Testis (tissue), 3 donors: ENCODE measurements around the gene ATP4B. TPM values are rescaled to one million over a fixed set of nuclear protein-coding genes. Genes with fewer than 3 reads are reported as not detected.

Experiments used
- DNase-seq: peaks from one replicate; pipeline ENCODE4 v3.0.0-alpha.2; 2019
- H3K27ac ChIP-seq, 2 donors: fragments of 200-600 bp; sonication (generic); one replicate each; pipeline ENCODE4 v1.5.1; 2019
- H3K27me3 ChIP-seq: fragments of 200-600 bp; sonication (generic); one replicate; pipeline ENCODE4 v1.5.1; 2019
- H3K36me3 ChIP-seq: fragments of 200-600 bp; sonication (generic); one replicate; pipeline ENCODE4 v1.5.1; 2017; ENCODE audit warnings: low read depth; ENCODE audit errors: missing control alignments
- H3K4me1 ChIP-seq: fragments of 200-600 bp; sonication (generic); one replicate; pipeline ENCODE4 v1.5.1; 2019
- H3K4me3 ChIP-seq, 2 donors: fragments of 200-600 bp; sonication (generic); one replicate each; pipeline ENCODE4 v1.5.1; 2017 to 2019
- H3K9me3 ChIP-seq: fragments of 200-600 bp; sonication (generic); one replicate; pipeline ENCODE4 v1.5.1; 2017
- POLR2A ChIP-seq: fragments of 450-650 bp; IDR thresholded peaks from one replicate; pipeline ENCODE4 v1.6.1; 2017; ENCODE audit warnings: antibody characterized with exemption, mild to moderate bottlenecking, moderate library complexity
- WGBS, 2 donors: methylation state at CpG; one replicate each; pipeline ENCODE4 v1.1.5; 2018; 5-methylcytosine and 5-hydroxymethylcytosine counted together
- intact Hi-C: fragments of 100-400 bp; cut with DNase I; formaldehyde crosslinking; loops from one replicate; pipeline ENCODE4 v1.15.1; 2023; ENCODE audit warnings: low total_unique reads
- polyA plus RNA-seq: library from polyadenylated mRNA; stranded (reverse); fragments of 350-450 nt; fragmentation: Illumina TruSeq; extraction: RNeasy Lipid Tissue Mini Kit (QIAGEN cat#74804); gene quantifications from one replicate; pipeline ENCODE4 v1.2.3, GENCODE V29; 2014; ENCODE audit warnings: low read depth, low replicate concordance; ENCODE audit not compliant: insufficient read depth
- total RNA-seq, 2 donors: library from RNA; depleted of rRNA; stranded (reverse); fragments of >200 nt; gene quantifications; one replicate each; pipeline ENCODE4 v1.2.3, GENCODE V29; 2016
- TF ChIP-seq, protein P1 (sequence below), 3 experiments: fragments of 450-650 bp in 2 of 3; fragments of 200-600 bp in 1 of 3; sonication (generic) in 1 of 3; IDR thresholded peaks; one replicate each; pipeline ENCODE4 v1.5.1; 2016 to 2019; ENCODE audit warnings: antibody characterized with exemption in 3 of 3, mild to moderate bottlenecking in 2 of 3, moderate library complexity in 1 of 3

ATP4B gene
- total and polyA plus RNA-seq, 3 donors from 2014 or later = not detected

DNA sequence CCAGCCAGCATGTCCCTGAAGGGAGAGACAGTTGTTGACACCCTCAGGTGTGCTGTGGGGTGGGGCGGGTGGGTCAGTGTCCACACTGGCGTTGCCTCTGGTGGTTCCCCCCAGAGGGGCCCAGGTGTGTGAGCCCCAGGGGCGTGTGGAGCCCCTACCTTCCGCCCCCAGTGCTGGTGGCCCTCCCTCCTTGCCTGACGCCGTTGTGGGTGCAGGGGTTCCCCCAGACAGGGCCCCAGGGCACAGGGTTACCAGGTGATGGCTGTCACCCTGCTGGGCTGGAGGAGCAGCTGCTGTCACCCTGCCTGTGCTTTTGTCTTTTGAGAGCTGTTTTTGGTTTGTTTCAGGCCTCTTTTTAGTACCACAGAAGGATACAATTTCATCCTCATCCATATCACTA lies 27.2 kb downstream of the ATP4B start:
- Histone ChIP-seq H3K27me3 (no peaks in the 10 kb centered on the region), H3K36me3 (no peaks in the 10 kb centered on the region), H3K27ac (no peak overlapping the region), H3K9me3 (no peaks in the 10 kb centered on the region), H3K4me1 (no peaks in the 10 kb centered on the region), H3K4me3 (no peak overlapping the region)
- DNase-seq = no peak
- TF ChIP-seq POLR2A = no peak
- TF ChIP-seq, protein P1, sequence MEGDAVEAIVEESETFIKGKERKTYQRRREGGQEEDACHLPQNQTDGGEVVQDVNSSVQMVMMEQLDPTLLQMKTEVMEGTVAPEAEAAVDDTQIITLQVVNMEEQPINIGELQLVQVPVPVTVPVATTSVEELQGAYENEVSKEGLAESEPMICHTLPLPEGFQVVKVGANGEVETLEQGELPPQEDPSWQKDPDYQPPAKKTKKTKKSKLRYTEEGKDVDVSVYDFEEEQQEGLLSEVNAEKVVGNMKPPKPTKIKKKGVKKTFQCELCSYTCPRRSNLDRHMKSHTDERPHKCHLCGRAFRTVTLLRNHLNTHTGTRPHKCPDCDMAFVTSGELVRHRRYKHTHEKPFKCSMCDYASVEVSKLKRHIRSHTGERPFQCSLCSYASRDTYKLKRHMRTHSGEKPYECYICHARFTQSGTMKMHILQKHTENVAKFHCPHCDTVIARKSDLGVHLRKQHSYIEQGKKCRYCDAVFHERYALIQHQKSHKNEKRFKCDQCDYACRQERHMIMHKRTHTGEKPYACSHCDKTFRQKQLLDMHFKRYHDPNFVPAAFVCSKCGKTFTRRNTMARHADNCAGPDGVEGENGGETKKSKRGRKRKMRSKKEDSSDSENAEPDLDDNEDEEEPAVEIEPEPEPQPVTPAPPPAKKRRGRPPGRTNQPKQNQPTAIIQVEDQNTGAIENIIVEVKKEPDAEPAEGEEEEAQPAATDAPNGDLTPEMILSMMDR (IDR thresholded peaks at IDR 0.05) = no peak
- intact Hi-C loops = no loop called here
- WGBS, 2 donors = 91 to 96% methylated on average over 4 to 6 of the region's 6 CpGs

DNA sequence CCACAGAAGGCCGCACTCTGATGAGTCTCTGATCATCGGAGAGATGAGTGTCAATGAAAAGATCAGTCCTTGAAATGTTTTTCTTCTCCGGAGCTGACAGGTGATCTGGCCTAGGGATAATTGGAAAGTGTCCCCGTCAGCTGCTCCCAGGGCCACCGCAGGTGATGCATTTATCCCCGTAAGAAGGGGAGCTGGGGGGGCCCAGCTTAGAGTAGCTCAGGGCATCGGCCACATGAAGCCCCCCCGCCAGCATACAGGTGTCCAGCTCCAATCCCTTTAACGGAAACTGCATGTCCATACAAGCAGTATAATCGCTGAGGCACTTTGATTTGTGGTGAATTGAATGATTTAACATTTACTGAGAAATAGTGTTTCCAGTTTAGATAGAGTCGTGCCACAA lies 27.7 kb downstream of the ATP4B start:
- no peaks in the 10 kb centered on the region for H3K36me3 ChIP-seq
- no peaks in the 10 kb centered on the region for H3K27me3 ChIP-seq
- intact Hi-C loops = no loop called here
- DNase-seq = no peak
- no peaks in the 10 kb centered on the region for H3K9me3 ChIP-seq
- TF ChIP-seq POLR2A = no peak
- TF ChIP-seq, protein P1 (IDR thresholded peaks at IDR 0.05) = no peak
- no peak overlapping the region for H3K27ac ChIP-seq
- no peak overlapping the region for H3K4me3 ChIP-seq
- H3K4me1 ChIP-seq = no peaks in the 10 kb centered on the region
- WGBS, 2 donors = 92 to 95% methylated on average over 11 of the region's 11 CpGs

DNA sequence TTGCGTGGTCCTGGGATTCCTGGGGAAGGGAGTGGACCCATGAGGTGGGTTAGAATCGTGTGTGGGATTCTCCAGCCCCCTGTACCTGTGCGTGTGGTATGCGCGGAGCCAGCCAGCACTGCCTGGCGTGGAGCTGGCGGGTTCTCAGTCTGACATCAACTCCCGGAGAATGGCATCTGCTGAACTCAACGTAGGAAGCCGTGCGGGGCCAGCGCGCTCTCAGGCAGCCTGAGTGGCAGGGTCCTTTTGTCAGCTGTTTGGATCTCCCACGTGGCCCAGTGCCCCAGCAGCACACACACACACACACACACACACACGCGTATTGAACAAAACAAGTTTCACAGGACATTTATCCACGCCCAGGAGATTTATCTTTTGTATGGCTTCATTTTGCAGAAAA lies 28.1 kb downstream of the ATP4B start:
- WGBS, 2 donors = 87 to 90% methylated on average over 5 to 17 of the region's 17 CpGs
- Histone ChIP-seq H3K27ac (no peak overlapping the region), H3K9me3 (no peaks in the 10 kb centered on the region), H3K36me3 (no peaks in the 10 kb centered on the region), H3K4me3 (no peak overlapping the region), H3K4me1 (no peaks in the 10 kb centered on the region), H3K27me3 (no peaks in the 10 kb centered on the region)
- no peak for DNase-seq
- no peak for TF ChIP-seq POLR2A
- TF ChIP-seq, protein P1 (IDR thresholded peaks at IDR 0.05) = no peak
- intact Hi-C loops = no loop called here

DNA sequence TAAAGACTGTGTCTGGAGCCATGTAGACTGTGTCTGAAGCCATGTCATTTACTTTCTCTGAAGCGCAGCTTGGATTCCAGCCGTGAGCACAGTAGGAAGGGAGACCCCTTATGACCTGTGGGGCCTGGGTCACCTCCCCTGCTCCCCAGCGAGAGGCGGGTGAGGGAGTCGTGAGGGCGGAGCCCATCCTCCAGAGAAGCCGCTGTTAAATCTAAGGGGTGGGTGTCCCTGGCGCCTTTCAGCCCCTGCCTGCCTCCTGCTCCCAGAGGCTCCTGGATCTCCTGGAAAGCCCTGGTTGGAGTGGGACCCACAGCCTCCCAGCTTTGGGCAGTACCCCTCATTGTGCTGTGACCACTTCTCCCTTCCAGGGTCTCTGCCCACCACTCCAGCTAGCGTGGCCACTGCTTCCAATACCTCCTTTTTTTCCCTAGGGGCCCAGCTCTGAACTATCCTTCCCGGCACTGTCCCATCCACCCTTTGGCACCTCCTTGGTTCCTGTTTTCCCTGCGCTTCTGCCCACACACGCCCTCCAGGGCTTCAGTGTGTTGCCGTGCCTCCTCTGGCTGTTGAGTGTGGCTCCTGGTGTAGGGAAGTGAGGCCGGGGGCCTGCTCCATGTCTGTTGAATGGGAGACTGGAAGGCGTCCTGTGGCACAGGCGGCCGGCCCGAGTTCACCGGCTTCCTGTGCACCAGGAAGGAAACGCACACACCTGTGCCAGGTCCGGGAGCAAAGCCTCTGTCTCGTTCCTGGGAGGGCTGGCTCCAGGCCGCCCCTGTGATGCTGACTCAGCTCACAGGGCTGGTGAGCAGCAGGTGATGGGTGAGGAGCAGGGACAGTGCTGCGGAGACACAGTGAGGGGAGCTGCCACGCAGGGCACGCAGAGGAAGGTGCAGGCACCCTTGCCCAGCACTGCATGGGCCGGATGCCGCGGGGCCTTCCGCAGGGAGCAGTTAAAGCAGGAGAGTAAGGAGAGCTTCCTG lies 29.4 kb downstream of the ATP4B start:
- Histone ChIP-seq H3K4me3 (no peak overlapping the region), H3K27ac (no peak overlapping the region), H3K27me3 (no peaks in the 10 kb centered on the region), H3K9me3 (no peaks in the 10 kb centered on the region), H3K36me3 (no peaks in the 10 kb centered on the region), H3K4me1 (no peaks in the 10 kb centered on the region)
- intact Hi-C loops = no loop called here
- no peak for DNase-seq
- TF ChIP-seq POLR2A = no peak
- TF ChIP-seq, protein P1 (IDR thresholded peaks at IDR 0.05) = no peak
- 87 to 91% methylated on average over 19 to 30 of the region's 30 CpGs for WGBS, 2 donors
